HEK293 (cell line): ENCODE data around the gene STXBP4.

ENCODE experiments used
- GLIS1 ChIP-seq: fragments of 450-650 bp; formaldehyde crosslinking; IDR thresholded peaks from 2 replicates; pipeline ENCODE4 v1.5.1; 2016; ENCODE audit warnings: missing biosample characterization, missing genetic modification characterization
- KLF16 ChIP-seq: fragments of 450-650 bp; formaldehyde crosslinking; IDR thresholded peaks from 2 replicates; pipeline ENCODE4 v1.5.1; 2017; ENCODE audit warnings: missing biosample characterization, missing genetic modification characterization
- PRDM4 ChIP-seq: fragments of 450-650 bp; formaldehyde crosslinking; IDR thresholded peaks from 2 replicates; pipeline ENCODE4 v1.5.1; 2017; ENCODE audit warnings: missing biosample characterization, missing genetic modification characterization
- RBAK ChIP-seq: fragments of 450-650 bp; formaldehyde crosslinking; IDR thresholded peaks from 2 replicates; pipeline ENCODE4 v1.5.1; 2016; ENCODE audit warnings: missing biosample characterization, missing genetic modification characterization
- ZBTB17 ChIP-seq: fragments of 450-650 bp; formaldehyde crosslinking; IDR thresholded peaks from 2 replicates; pipeline ENCODE4 v1.5.1; 2016; ENCODE audit warnings: missing biosample characterization, missing genetic modification characterization
- ZBTB20 ChIP-seq: fragments of 450-650 bp; formaldehyde crosslinking; IDR thresholded peaks from 2 replicates; pipeline ENCODE4 v1.5.1; 2016; ENCODE audit warnings: missing biosample characterization, missing genetic modification characterization
- ZBTB21 ChIP-seq: fragments of 450-650 bp; formaldehyde crosslinking; IDR thresholded peaks from 2 replicates; pipeline ENCODE4 v1.5.1; 2017; ENCODE audit warnings: missing biosample characterization, missing genetic modification characterization
- ZBTB48 ChIP-seq: fragments of 450-650 bp; formaldehyde crosslinking; IDR thresholded peaks from 2 replicates; pipeline ENCODE4 v1.5.1; 2016; ENCODE audit warnings: missing biosample characterization, missing genetic modification characterization
- ZBTB8A ChIP-seq: fragments of 450-650 bp; formaldehyde crosslinking; IDR thresholded peaks from 2 replicates; pipeline ENCODE4 v1.5.1; 2016; ENCODE audit warnings: missing biosample characterization, missing genetic modification characterization
- ZFHX2 ChIP-seq: fragments of 450-650 bp; formaldehyde crosslinking; conservative IDR thresholded peaks from 2 replicates; pipeline ENCODE4 v1.5.1; 2016; ENCODE audit warnings: missing biosample characterization, missing genetic modification characterization
- ZNF16 ChIP-seq: fragments of 450-650 bp; formaldehyde crosslinking; IDR thresholded peaks from 2 replicates; pipeline ENCODE4 v1.5.1; 2016; ENCODE audit warnings: low read depth, missing biosample characterization, missing genetic modification characterization
- ZNF2 ChIP-seq: fragments of 450-650 bp; formaldehyde crosslinking; IDR thresholded peaks from 2 replicates; pipeline ENCODE4 v1.5.1; 2016; ENCODE audit warnings: missing biosample characterization, missing genetic modification characterization
- ZNF391 ChIP-seq: fragments of 450-650 bp; formaldehyde crosslinking; IDR thresholded peaks from 2 replicates; pipeline ENCODE4 v1.5.1; 2016; ENCODE audit warnings: low read depth, missing biosample characterization, missing genetic modification characterization, borderline replicate concordance
- ZNF394 ChIP-seq: fragments of 450-650 bp; formaldehyde crosslinking; IDR thresholded peaks from 2 replicates; pipeline ENCODE4 v1.5.1; 2016; ENCODE audit warnings: missing biosample characterization, missing genetic modification characterization, mild to moderate bottlenecking, moderate library complexity, borderline replicate concordance
- ZNF501 ChIP-seq: fragments of 450-650 bp; formaldehyde crosslinking; IDR thresholded peaks from 2 replicates; pipeline ENCODE4 v1.5.1; 2016; ENCODE audit warnings: missing biosample characterization, missing genetic modification characterization
- ZNF561 ChIP-seq: fragments of 450-650 bp; IDR thresholded peaks from 2 replicates; pipeline ENCODE4 v1.5.1; 2018; ENCODE audit warnings: missing biosample characterization, missing genetic modification characterization, borderline replicate concordance
- ZNF610 ChIP-seq: fragments of 450-650 bp; formaldehyde crosslinking; IDR thresholded peaks from 2 replicates; pipeline ENCODE4 v1.5.1; 2016; ENCODE audit warnings: missing biosample characterization, missing genetic modification characterization, borderline replicate concordance
- ZNF629 ChIP-seq: fragments of 450-650 bp; formaldehyde crosslinking; IDR thresholded peaks from 2 replicates; pipeline ENCODE4 v1.5.1; 2017; ENCODE audit warnings: missing biosample characterization, missing genetic modification characterization
- ZNF645 ChIP-seq: fragments of 450-650 bp; formaldehyde crosslinking; IDR thresholded peaks from 2 replicates; pipeline ENCODE4; 2016; ENCODE audit warnings: missing biosample characterization, missing genetic modification characterization
- ZNF76 ChIP-seq: fragments of 450-650 bp; formaldehyde crosslinking; IDR thresholded peaks from 2 replicates; pipeline ENCODE4; 2016; ENCODE audit warnings: low read depth, missing biosample characterization, missing genetic modification characterization, borderline replicate concordance
- ZNF830 ChIP-seq: fragments of 450-650 bp; IDR thresholded peaks from 2 replicates; pipeline ENCODE4 v1.5.0; 2018; ENCODE audit warnings: missing biosample characterization, missing genetic modification characterization, low read depth, mild to moderate bottlenecking, moderate library complexity
- TF ChIP-seq, protein P1 (sequence below): fragments of 450-650 bp; formaldehyde crosslinking; IDR thresholded peaks from 2 replicates; pipeline ENCODE4 v1.5.1; 2016; ENCODE audit warnings: missing biosample characterization, missing genetic modification characterization
- TF ChIP-seq, protein P2 (sequence below): fragments of 450-650 bp; formaldehyde crosslinking; IDR thresholded peaks from 2 replicates; pipeline ENCODE4 v1.5.1; 2016; ENCODE audit warnings: missing biosample characterization, missing genetic modification characterization
- TF ChIP-seq, protein P3 (sequence below): fragments of 450-650 bp; formaldehyde crosslinking; IDR thresholded peaks from 2 replicates; pipeline ENCODE4 v1.5.1; 2017; ENCODE audit warnings: missing biosample characterization, missing genetic modification characterization
- TF ChIP-seq, protein P4 (sequence below): fragments of 450-650 bp; formaldehyde crosslinking; IDR thresholded peaks from 2 replicates; pipeline ENCODE4 v1.5.1; 2016; ENCODE audit warnings: missing biosample characterization, missing genetic modification characterization
- TF ChIP-seq, protein P5 (sequence below): fragments of 450-650 bp; formaldehyde crosslinking; IDR thresholded peaks from 2 replicates; pipeline ENCODE4 v1.5.1; 2016; ENCODE audit warnings: missing biosample characterization, missing genetic modification characterization

The STXBP4 gene

DNA sequence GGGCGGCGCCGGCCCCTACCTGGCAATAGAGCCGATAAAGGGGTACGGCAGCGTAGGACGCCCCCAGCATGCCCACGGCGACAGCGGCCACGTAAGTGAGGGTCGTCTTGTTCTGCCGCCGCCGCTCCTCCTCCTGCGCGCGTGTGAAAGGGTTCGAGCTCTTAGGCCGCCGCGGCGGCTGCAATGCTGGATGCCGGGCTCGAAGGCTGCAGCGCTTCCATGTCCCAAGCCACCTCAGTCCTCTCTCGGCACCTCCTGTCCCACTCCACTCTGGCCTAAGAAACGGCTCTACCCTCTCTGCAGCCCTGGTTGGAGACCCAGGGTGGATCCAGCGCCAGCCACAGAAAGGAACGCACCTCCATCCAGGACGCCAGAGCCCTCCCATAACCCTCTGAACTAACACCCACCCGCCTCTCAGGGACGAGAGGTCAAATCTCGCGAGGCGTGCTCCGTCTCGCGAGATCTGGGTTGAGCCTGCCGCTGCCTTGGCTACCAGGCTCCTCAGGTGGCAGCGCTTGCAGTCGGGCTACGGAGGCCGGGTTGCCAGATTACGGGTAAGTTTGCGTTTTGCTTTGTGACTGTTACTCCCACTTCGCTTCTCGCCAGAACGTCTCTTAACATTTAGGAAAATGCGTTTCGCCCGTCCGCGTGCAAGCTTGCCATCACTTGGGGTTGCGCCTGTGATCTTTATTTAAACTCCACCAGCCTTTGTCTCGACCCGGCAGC lies at the start of gene STXBP4, which contains the start of gene COX11 (continued):
- TF ChIP-seq GLIS1 (peak; percentile 76; the same call in 1 of the 2 replicates), KLF16 (tag by site-specific recombination) (peak; percentile 96), ZBTB48 (peak; percentile 68; the same call in 1 of the 2 replicates), ZNF629 (tag by site-specific recombination) (peak; percentile 45), ZFHX2 (tag by site-specific recombination) (0 out of 2 replicates have a peak, but pooled peaks have one; percentile 30), ZNF76 (tag by site-specific recombination) (peak; percentile 84; the same call in 1 of the 2 replicates), ZNF391 (0 out of 2 replicates have a peak, but pooled peaks have one; percentile 20), ZNF501 (tag by site-specific recombination) (peak; percentile 83; the same call in 1 of the 2 replicates), ZNF561 (tag by site-specific recombination) (peak; percentile 34; the same call in 1 of the 2 replicates), RBAK (tag by site-specific recombination) (no peak), ZNF830 (no peak), ZBTB17 (tag by site-specific recombination) (peak; percentile 56; the same call in 1 of the 2 replicates), ZNF610 (no peak), ZNF394 (0 out of 2 replicates have a peak, but pooled peaks have one; percentile 13), ZBTB20 (tag by site-specific recombination) (peak; percentile 48; the same call in 1 of the 2 replicates), ZNF645 (no peak), ZNF16 (tag by site-specific recombination) (no peak), ZBTB8A (peak; percentile 53), ZBTB21 (tag by site-specific recombination) (no peak), ZNF2 (tag by site-specific recombination) (0 out of 2 replicates have a peak, but pooled peaks have one; percentile 13), PRDM4 (tag by site-specific recombination) (no peak)
- TF ChIP-seq, protein P1, sequence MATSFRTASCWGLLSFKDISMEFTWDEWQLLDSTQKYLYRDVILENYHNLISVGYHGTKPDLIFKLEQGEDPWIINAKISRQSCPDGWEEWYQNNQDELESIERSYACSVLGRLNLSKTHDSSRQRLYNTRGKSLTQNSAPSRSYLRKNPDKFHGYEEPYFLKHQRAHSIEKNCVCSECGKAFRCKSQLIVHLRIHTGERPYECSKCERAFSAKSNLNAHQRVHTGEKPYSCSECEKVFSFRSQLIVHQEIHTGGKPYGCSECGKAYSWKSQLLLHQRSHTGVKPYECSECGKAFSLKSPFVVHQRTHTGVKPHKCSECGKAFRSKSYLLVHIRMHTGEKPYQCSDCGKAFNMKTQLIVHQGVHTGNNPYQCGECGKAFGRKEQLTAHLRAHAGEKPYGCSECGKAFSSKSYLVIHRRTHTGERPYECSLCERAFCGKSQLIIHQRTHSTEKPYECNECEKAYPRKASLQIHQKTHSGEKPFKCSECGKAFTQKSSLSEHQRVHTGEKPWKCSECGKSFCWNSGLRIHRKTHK: no peak
- TF ChIP-seq, protein P2, sequence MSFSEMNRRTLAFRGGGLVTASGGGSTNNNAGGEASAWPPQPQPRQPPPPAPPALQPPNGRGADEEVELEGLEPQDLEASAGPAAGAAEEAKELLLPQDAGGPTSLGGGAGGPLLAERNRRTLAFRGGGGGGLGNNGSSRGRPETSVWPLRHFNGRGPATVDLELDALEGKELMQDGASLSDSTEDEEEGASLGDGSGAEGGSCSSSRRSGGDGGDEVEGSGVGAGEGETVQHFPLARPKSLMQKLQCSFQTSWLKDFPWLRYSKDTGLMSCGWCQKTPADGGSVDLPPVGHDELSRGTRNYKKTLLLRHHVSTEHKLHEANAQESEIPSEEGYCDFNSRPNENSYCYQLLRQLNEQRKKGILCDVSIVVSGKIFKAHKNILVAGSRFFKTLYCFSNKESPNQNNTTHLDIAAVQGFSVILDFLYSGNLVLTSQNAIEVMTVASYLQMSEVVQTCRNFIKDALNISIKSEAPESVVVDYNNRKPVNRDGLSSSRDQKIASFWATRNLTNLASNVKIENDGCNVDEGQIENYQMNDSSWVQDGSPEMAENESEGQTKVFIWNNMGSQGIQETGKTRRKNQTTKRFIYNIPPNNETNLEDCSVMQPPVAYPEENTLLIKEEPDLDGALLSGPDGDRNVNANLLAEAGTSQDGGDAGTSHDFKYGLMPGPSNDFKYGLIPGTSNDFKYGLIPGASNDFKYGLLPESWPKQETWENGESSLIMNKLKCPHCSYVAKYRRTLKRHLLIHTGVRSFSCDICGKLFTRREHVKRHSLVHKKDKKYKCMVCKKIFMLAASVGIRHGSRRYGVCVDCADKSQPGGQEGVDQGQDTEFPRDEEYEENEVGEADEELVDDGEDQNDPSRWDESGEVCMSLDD (tag by site-specific recombination): peak; percentile 31; the same call in 1 of the 2 replicates
- TF ChIP-seq, protein P3, sequence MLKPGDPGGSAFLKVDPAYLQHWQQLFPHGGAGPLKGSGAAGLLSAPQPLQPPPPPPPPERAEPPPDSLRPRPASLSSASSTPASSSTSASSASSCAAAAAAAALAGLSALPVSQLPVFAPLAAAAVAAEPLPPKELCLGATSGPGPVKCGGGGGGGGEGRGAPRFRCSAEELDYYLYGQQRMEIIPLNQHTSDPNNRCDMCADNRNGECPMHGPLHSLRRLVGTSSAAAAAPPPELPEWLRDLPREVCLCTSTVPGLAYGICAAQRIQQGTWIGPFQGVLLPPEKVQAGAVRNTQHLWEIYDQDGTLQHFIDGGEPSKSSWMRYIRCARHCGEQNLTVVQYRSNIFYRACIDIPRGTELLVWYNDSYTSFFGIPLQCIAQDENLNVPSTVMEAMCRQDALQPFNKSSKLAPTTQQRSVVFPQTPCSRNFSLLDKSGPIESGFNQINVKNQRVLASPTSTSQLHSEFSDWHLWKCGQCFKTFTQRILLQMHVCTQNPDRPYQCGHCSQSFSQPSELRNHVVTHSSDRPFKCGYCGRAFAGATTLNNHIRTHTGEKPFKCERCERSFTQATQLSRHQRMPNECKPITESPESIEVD (tag by site-specific recombination): no peak
- TF ChIP-seq, protein P4, sequence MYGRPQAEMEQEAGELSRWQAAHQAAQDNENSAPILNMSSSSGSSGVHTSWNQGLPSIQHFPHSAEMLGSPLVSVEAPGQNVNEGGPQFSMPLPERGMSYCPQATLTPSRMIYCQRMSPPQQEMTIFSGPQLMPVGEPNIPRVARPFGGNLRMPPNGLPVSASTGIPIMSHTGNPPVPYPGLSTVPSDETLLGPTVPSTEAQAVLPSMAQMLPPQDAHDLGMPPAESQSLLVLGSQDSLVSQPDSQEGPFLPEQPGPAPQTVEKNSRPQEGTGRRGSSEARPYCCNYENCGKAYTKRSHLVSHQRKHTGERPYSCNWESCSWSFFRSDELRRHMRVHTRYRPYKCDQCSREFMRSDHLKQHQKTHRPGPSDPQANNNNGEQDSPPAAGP (tag by site-specific recombination): 0 out of 2 replicates have a peak, but pooled peaks have one; percentile 15
- TF ChIP-seq, protein P5, sequence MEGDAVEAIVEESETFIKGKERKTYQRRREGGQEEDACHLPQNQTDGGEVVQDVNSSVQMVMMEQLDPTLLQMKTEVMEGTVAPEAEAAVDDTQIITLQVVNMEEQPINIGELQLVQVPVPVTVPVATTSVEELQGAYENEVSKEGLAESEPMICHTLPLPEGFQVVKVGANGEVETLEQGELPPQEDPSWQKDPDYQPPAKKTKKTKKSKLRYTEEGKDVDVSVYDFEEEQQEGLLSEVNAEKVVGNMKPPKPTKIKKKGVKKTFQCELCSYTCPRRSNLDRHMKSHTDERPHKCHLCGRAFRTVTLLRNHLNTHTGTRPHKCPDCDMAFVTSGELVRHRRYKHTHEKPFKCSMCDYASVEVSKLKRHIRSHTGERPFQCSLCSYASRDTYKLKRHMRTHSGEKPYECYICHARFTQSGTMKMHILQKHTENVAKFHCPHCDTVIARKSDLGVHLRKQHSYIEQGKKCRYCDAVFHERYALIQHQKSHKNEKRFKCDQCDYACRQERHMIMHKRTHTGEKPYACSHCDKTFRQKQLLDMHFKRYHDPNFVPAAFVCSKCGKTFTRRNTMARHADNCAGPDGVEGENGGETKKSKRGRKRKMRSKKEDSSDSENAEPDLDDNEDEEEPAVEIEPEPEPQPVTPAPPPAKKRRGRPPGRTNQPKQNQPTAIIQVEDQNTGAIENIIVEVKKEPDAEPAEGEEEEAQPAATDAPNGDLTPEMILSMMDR (tag by site-specific recombination): peak; percentile 86
